ENCODE data around the gene SH3YL1.

SH3YL1 gene, protein sequence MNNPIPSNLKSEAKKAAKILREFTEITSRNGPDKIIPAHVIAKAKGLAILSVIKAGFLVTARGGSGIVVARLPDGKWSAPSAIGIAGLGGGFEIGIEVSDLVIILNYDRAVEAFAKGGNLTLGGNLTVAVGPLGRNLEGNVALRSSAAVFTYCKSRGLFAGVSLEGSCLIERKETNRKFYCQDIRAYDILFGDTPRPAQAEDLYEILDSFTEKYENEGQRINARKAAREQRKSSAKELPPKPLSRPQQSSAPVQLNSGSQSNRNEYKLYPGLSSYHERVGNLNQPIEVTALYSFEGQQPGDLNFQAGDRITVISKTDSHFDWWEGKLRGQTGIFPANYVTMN

GRCh38 chr2:263774-264492 is at the start of gene SH3YL1:
Gene SH3YL1 (minus strand): TSS chr2:264032. CDS start chr2:263984, 48 bp downstream.
- peak; percentile 42 for DNase-seq

DNA sequence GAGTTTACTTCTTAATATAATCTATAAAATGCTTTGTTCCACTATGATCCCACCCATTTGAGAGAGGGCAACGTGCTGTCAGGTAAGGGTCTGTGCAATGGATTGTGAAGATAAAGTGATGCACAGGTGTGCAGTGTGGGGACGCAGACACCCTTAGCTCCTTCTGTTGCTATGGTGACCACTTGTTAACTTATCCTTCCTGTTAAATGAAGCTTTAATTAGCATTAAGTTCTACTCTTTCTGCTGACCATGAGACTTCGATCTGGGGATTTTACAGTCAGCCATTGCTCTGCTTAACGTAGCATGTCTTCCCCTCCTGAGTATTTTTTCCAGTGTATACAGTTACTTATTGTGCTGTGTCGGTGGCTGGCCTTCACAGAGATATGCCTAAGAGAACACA is 47.2 kb upstream of the SH3YL1 start:
- DNase-seq, result no peak

DNA sequence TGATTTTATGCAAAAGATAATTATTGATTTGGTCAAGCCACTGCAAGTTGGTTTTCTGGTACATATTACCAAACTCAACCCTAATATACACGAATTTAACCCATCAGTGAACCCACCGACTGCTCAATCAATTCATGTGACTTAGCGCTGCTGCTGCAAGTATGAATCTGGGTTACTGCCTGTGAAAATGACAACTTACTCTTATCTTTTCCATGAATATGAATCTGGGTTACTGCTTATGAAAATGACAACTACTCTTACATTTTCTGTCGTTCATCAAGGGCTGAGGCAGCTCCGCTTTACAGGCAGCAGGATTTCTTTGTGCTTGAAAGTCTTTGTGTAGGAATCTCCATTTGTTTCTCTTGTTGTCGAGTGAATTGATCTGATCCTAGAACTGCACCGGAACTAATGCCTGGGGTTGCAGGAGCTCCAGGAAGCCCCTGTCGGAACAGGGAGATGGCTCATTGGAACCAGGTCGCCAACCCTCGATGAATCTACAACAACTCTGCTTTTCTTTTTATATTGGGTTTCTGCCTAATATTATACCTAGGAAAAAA is 46.2 kb upstream of the SH3YL1 start:
- no peak for DNase-seq

GRCh38 chr2:309148-309953 is 45.5 kb upstream of the SH3YL1 start:
- no peak for DNase-seq

GRCh38 chr2:305366-305765 is 41.5 kb upstream of the SH3YL1 start:
- no peak for DNase-seq

GRCh38 chr2:296354-296753 is 32.5 kb upstream of the SH3YL1 start:
- no peak for DNase-seq

- no peak for DNase-seq
Observed at GRCh38 chr2:295090-295489, 31.3 kb upstream of the SH3YL1 start.

- peak; percentile 43 for DNase-seq
Observed at GRCh38 chr2:290090-290722, 26.4 kb upstream of the SH3YL1 start.

DNA sequence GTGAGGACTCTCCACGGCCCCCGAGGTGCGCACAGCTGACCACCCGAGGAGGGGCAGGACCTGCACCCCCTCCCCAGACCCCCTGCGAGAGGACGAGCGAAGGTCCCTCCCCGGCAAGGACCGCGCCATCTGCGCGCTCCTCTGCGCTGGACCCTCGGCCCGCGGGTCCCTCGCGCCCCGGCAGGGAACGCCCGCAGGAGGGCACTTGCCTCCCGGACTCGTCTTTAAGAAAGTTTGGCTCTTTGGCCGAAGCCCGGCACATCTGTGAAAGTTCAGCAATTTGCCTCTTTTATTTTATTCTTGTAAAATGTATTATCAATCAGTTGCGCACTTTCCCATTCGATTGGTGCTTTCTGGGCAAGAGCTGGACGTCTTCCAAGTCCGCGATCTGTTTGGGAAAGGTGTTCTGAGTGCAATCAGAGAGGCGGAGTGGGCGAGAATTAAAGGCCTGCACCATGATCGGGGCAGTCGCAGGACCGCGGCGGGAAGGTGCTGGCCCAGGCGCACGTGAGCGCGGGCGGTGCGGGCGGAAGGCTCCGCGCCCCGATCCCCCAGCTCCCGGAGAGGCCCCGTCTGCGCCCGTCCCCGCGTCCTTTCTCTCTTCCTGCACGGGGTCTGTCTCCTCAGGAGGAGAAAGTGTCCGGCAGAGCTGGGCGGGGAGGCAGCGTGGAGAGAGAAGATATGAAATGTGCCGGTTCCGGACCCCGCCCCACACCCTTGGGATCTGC is 25.7 kb upstream of the SH3YL1 start:
- DNase-seq, result no peak

DNA sequence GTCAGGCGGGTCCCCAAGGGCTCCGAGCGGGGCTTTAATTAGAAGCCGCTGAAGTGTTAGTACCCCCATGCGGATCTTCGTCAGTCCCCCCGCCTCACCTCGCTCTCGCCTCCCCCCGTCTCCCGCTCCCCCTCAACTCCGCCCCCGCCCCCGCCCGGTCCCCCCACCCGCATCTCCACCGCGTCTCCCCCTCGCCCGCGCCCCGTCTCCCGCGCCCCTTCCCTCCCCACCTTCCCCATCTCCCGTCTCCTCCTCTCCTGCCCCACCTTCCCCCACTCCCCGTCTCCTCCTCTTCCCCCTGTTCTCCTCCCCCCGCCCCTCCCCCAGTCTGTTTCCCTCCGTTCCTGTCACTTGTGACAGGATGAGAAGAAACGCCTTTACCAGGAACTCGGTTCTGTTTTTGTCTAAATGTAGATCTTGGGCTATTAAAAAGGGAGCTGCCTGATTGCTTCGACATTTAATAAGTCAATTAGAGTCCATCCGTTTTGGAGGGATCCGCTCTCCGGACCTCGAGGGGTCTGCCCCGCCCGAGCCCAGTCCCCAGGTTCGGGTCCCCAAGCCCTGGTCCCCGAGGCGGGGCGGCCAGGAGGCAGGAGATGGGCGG is 25.0 kb upstream of the SH3YL1 start:
- no peak for DNase-seq

DNA sequence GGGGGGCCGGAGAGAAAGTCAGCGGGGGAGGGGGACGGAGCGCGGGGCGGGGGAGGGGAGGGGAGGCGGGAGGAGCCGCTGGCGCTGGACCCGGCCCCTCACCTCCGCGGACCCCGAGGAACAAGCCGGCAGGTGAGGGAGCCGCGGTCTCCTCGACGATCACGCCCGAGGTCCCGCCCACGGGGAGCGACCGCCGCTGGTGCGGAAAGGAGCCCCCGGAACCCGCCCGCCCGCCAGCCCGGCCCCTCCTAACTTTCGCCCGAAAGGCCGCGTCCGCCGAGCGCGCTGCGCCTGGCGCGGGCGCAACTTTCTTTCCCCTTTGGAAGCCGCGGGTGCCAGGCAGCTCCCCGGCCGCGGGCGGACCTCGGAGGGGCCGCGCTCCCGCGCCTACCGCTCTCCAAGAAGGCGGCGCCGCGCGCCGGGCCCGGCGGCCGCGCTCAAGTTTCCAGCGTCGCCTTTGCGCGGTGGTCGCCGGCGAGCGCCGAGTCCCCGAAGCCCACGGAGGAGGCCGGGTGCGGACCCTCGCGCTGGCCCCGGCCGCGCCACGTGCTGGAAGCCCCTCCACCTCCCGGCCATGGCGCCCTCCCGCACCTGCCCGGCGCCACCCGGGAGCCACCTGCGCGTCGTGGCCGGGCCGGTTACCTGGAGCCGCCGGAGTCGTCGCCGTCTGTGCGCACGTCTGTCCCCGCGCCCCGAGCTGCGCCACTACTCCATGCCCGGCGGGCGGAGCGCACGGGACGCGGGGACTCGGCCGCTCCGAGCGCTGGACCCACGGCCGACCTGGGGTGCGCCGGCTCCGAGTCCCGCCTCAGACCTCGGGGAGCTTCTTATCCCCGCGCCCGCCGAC is 24.3 kb upstream of the SH3YL1 start, which contains the start of gene ALKAL2:
TSS of gene ALKAL2 (minus strand) at position 181 of the 847 bp plus-strand sequence. CDS start 256 bp downstream, outside the sequence.
- DNase-seq, result no peak

DNA sequence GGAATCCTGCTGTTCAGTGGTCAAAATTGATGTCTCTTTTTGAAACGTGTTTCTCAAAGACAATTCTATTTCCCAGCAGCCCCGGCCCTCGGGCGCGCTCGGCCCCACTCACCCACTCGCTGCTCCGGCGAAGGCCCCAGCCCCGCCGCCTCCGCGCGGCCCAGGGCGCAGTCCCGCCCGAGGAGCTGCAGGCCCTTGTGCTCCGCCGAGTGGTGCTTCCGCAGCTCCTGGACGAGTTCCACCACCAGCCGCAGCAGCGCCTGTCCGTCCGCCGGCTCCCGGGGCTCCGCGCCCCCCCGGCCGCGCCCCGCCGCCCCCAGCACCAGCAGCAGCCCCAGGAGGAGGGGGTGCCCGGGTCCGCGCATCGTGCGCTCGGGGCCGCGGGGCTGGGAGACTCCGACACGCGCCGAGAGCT is 23.6 kb upstream of the SH3YL1 start:
- no peak for DNase-seq

DNA sequence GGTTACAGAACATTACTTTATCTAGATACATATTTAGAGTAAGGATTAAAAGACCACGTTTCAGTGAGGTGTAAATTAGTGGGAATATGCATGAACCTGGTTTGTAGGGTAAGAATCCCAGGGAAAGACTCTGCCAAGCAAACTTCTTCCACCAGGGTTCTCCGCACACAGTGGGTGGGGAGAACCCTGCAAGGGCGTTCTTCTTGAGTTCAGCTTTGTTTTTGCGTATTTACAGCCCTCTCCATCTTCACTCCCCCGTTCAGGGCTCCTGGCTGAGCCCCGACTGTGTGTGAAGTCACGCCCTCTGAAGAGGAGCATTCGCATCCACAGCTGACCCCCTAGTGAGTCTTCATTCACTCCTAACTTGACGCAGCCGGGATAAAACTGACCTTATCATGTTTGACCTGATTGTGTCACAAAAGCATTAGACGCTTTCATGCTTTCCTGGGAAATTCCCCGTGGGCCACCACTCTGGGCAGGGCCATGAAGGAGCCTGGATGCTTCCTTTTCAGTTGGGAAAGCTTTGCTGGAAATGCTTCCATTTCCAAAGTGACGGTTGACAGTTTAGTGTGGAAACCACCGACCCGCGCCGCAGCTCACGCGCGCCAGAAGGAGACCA is 23.1 kb upstream of the SH3YL1 start:
- DNase-seq, result no peak

- DNase-seq, result no peak
Observed at GRCh38 chr2:286035-286434, 22.2 kb upstream of the SH3YL1 start.

- DNase-seq, result no peak
Observed at GRCh38 chr2:285531-285930, 21.7 kb upstream of the SH3YL1 start.

DNA sequence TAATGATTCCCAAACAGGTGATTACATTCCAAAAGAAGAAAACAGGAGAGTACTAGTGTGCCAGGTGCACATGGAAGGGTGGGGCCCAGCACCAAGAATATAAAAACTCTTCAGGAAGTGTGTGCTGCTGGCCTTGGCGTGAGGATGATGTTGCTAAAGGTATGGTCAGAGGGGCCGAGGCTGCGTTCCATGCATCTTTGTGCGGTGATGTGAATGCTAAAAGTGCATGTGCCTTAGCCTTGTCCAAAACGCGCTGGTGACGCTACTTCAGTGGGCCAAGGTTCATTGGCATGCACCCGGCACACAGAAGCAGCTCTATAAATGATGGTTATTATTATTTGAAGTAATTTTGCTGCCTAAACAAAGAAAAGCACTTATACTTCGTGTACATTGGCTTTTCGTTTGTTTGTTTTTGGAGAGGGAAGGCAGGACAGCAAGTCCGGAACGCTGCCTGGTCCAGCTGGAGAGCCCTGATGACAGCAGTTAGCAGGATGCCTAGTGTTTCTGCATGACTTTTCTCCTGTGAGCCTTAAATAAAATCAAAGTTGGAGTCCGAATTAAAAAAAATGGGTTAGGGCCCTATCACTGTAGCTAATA is 21.2 kb upstream of the SH3YL1 start:
- no peak for DNase-seq

DNA sequence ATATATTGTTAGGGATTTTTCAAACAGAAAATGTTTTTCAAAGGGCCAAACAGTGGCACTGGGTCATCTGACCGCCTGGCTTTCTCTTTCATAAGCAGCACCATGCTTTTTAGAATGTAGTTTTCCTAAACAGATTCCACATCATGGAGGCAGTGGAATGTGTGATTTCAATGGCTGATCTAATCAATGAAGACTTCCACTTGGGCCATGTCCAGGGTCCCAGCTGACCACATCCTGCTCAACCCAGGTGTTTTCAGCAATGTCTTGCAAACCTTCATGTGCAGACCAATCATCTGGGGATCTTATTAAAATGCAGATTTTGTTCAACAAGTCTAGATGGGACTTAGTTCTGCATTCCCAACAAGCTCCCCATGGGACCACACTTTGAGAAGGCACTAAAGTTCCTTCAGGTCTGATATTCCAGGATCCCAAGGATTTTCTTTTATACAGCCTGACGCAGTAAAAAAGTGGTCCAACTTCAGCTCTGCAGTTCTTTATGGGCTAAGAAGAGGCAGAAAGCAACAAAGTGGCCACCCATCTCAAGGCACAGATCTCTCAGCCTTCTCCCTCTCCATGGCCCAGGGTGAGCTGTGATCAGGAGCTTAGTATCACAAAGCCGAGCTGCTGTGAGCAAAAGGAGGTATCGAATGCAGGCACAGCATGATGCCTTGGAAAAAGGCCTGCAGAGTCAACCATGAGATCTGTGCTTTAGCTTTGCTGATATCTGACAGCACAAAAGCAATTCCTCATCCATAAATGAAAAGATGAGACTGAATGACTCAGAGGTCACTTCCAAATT is 20.4 kb upstream of the SH3YL1 start:
- no peak for DNase-seq

GRCh38 chr2:282371-283263 is 18.8 kb upstream of the SH3YL1 start:
- DNase-seq, result no peak
